Stimulated activated CD8-positive, alpha-beta memory T cell treated with anti-CD3 and anti-CD28 coated beads, Interleukin-15, amount 100 ng/mL, for 48 hours (primary cell): Measurements from ENCODE around the gene MAMDC4.

ENCODE experiments used
- DNase-seq, 2 donors: peaks; one replicate each; pipeline ENCODE4 v3.0.0-alpha.2; 2020; ENCODE audit warnings: low read depth in 2 of 2

The MAMDC4 gene

DNA sequence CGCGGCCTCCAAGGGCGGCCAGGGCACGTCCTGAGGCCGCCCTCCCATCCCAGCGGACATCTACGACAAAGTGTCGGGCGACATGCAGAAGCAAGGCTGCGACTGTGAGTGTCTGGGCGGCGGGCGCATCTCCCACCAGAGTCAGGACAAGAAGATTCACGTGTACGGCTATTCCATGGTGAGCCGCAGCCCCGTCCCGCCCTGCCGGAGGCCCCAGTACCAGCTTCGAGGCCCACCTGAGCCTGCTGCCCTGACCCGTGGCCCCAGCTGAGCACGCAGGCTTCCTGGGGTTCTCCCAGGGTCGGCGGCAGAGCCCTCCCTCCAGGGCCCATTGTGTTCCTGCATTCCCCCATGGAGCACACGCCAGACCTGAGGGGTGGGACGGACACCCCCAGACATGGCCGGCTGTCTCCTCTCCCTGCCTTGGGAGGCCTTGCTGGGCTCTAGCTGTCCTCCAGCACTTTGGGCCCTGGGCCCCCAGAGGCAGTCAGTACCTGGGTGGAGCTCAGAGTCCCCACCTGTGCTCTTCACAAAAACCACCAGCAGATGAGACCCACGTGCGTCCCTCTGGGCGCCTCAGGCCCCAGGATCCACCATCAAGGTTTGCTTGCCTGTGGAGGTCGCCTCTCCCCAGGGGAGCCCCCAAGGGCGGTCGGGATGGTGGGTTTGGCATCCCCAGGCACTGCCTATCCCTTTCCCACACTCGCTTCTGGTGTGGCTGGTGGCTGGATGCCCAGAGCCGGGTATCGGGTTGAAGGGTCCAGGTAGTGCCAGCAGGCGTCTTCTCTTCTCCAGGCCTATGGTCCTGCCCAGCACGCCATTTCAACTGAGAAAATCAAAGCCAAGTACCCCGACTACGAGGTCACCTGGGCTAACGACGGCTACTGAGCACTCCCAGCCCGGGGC, 1.9 kb upstream of the MAMDC4 start:
- DNase-seq, result no peak

DNA sequence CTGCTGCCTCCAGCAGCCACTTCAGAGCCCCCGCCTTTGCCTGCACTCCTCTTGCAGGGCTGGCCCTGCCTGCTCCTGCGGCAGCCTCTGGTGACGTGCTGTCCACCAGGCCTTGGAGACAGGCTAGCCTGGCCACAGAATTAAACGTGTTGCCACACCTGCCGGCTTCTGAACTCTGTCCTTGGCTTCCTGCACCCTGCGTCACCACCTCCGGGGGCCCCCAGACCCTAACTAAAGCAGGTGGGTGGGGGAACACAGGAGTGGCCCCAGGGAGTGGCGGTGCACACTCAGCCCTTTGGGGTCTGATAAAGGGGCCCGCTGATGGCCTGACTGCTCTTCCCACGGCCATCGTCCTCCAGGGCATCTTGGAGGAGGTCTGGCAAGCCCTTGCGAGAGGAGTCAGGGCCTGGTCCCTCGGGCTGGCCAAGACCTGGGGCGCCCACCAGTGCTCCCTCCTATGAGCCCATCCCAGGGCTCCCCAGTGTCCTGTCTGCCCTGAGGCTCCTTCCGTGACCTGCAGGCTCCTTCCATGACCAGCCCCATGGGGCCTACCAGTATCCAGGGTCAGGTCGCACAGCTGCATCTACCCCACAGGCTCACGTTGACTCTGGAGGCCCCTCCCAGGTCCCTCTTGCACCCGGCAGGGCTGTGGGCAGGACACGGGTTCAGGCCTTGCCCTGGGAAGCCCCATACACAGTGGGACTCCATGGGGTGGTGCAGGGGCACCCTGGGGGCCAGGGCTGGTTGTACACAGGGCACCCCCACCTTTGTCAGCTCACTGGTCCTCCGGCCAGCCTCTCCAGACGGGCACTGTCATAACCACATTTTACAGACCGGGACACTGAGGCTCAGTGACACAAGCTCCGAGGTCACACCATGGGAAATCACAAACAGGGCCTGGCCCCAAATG, 1.0 kb upstream of the MAMDC4 start:
- no peak for DNase-seq

DNA sequence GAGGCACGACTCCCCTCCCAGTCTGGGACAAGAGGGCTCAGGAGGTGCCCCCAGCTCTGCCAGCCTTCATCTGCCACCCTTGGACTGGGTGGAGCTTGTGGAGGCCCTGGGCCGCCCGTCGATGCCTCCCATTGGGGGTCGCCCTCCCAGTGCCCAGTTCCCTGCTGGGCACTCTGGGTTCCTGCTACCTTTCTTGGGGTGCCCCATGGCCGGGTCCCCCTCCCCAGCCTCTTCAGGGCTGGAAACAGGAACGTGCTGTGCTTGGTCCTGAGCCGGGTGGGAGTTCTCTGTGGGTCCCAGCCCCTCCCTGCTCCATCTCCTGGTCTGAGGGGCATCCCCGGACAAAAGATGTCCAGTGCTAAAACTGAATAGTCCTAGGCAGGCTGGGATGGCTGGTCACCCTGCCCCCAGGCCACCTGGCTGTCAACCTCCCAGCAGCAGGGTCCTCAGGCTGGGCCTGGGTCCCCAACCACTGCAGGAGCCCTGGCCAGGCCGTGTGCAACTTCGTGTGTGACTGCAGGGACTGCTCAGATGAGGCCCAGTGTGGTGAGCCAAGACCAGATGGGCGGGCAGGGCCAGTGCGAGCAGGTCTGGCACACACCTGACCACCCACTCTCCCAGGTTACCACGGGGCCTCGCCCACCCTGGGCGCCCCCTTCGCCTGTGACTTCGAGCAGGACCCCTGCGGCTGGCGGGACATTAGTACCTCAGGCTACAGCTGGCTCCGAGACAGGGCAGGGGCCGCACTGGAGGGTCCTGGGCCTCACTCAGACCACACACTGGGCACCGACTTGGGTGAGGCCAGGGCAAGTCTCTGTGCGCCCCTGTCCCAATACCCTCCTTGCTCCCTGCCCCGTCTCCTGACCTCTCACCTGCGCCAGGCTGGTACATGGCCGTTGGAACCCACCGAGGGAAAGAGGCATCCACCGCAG, 784 bp downstream of the MAMDC4 start:
- DNase-seq, result no peak

DNA sequence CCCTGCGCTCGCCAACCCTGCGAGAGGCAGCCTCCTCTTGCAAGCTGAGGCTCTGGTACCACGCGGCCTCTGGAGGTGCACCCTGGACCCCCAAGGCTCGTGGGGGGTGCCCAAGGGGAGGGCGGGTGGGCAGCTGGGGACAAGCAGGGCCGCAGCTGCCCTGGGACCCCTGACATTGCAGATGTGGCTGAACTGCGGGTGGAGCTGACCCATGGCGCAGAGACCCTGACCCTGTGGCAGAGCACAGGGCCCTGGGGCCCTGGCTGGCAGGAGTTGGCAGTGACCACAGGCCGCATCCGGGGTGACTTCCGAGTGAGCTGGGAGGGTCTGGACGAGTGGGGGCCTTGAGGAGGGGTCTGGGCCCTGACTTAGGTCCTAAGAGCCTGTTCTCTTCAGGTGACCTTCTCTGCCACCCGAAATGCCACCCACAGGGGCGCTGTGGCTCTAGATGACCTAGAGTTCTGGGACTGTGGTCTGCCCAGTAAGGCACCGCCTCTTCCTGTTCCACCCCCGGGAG, 1.5 kb downstream of the MAMDC4 start:
- DNase-seq, result no peak

DNA sequence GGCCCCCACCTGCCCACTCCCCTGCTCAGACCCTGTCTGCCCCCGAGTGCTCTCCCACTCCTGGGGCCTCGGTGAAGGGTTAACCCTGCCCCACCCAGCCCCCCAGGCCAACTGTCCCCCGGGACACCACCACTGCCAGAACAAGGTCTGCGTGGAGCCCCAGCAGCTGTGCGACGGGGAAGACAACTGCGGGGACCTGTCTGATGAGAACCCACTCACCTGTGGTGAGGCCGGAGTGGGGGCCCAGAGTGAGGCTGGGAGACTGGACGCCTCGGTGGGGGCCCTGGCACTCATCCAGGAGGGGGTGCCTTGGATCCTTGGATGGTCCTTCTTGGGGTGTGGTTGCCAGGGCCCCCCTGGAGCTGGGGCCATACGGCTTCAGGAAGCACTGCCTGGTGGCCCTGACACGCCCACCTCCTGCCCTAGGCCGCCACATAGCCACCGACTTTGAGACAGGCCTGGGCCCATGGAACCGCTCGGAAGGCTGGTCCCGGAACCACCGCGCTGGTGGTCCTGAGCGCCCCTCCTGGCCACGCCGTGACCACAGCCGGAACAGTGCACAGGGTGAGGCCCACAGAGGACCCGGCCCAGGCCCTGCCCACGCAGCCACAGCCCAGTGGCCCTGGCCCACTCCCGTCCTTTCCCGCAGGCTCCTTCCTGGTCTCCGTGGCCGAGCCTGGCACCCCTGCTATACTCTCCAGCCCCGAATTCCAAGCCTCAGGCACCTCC, 2.1 kb downstream of the MAMDC4 start:
- no peak for DNase-seq

DNA sequence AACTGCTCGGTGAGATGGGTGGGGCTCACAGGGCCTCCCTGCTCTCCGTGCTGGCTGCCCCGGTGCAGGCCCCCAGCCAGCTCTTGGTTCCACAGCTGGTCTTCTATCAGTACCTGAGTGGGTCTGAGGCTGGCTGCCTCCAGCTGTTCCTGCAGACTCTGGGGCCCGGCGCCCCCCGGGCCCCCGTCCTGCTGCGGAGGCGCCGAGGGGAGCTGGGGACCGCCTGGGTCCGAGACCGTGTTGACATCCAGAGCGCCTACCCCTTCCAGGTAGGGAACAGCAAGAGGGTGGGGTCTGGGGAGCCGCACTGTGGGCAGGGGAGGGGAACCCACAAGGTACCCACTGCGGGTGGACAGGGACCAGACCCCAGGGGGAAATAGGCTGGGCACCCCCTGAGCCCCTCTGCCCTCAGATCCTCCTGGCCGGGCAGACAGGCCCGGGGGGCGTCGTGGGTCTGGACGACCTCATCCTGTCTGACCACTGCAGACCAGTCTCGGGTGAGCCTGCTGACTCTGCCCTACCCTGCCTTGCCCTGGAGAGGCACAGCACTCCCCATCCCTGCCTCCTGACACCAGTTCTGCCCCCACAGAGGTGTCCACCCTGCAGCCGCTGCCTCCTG, 2.8 kb downstream of the MAMDC4 start:
- no peak for DNase-seq

DNA sequence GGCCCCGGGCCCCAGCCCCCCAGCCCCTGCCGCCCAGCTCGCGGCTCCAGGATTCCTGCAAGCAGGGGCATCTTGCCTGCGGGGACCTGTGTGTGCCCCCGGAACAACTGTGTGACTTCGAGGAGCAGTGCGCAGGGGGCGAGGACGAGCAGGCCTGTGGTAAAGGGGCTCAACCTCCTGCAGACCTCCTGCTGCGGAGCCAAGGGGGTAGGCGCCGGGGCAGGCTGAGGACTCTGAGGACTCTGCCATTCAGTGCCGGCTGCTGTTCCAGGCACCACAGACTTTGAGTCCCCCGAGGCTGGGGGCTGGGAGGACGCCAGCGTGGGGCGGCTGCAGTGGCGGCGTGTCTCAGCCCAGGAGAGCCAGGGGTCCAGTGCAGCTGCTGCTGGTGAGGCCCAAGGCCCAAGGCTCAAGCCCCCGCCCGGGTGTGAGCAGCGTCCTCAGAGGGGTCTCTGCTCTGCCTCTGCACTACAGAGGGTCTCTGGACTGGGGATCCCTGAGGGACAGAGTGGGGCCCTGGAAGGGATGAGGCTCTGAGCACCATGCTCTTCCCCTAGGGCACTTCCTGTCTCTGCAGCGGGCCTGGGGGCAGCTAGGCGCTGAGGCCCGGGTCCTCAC, 3.4 kb downstream of the MAMDC4 start:
- no peak for DNase-seq

DNA sequence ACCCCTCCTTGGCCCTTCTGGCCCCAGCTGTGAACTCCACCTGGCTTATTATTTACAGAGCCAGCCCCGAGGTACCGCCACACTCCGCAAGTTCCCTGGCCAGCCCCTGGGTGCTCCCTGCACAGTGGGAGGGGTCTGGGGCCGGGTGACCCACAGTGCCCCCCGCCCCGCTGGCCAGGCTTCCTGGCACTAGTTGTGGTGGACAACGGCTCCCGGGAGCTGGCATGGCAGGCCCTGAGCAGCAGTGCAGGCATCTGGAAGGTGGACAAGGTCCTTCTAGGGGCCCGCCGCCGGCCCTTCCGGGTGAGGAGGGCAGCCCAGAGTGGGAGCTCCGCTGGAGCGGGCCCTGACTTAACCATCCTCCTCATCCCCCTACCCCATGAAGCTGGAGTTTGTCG, 3.9 kb downstream of the MAMDC4 start:
- no peak for DNase-seq

DNA sequence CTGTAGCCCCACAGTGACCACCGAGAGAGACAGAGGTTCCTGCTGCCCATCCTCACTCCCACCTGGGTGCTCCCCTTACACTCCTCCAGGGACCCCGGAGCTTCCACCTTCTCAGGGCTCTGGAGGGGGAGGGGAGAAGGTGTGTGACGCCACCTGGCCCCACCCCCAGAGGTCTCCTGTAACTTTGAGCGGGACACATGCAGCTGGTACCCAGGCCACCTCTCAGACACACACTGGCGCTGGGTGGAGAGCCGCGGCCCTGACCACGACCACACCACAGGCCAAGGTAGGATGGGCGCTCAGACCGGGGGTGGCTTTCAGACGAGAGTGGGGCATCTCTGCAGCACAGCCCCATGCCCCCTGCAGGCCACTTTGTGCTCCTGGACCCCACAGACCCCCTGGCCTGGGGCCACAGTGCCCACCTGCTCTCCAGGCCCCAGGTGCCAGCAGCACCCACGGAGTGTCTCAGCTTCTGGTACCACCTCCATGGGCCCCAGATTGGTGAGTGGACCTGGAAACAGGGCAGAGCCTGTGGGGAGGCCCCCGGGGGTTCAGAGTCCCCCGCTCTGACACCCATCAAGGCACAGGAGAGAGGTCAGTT, 4.5 kb downstream of the MAMDC4 start:
- DNase-seq, result no peak

DNA sequence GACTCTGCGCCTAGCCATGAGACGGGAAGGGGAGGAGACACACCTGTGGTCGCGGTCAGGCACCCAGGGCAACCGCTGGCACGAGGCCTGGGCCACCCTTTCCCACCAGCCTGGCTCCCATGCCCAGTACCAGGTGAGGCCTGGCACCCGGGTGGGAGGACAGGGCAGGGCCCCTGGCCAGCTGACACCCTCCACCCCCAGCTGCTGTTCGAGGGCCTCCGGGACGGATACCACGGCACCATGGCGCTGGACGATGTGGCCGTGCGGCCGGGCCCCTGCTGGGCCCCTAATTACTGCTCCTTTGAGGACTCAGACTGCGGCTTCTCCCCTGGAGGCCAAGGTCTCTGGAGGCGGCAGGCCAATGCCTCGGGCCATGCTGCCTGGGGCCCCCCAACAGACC, 5.0 kb downstream of the MAMDC4 start:
- DNase-seq, result no peak

DNA sequence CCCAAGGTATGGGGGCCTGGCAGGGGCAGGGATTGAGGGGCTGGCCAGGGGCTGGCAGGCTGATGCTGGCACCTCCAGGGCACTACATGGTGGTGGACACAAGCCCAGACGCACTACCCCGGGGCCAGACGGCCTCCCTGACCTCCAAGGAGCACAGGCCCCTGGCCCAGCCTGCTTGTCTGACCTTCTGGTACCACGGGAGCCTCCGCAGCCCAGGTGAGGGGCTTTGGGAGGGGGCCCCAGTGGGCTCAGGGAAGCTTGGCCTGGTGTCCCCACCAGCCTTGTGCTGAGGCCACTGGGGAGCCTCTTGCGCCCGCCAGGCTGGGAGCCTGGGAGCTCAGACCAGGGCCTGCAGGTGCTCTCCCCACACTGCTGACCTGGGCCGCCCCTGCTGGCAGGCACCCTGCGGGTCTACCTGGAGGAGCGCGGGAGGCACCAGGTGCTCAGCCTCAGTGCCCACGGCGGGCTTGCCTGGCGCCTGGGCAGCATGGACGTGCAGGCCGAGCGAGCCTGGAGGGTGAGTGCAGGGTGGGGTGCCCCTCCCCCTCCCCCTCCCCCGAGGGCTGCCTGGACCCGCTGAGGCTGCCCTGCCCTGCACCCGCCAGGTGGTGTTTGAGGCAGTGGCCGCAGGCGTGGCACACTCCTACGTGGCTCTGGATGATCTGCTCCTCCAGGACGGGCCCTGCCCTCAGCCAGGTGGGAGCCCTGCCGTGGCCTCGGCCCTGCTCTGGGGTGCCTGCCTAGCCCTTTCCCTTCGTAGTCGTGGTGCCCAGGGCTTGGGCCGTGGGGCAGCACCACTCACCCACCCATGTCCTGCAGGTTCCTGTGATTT, 5.7 kb downstream of the MAMDC4 start:
- no peak for DNase-seq

DNA sequence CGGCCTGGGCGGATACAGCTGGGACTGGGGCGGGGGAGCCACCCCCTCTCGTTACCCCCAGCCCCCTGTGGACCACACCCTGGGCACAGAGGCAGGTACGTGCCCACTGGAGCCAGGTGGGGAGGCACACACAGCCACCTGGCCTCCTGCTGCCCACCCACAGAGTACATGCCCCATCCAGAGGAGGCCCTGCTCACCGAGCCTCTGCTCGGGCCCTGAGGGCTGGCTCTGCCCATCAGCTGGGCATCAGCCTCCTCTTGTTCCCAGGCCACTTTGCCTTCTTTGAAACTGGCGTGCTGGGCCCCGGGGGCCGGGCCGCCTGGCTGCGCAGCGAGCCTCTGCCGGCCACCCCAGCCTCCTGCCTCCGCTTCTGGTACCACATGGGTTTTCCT, 6.3 kb downstream of the MAMDC4 start:
- no peak for DNase-seq

DNA sequence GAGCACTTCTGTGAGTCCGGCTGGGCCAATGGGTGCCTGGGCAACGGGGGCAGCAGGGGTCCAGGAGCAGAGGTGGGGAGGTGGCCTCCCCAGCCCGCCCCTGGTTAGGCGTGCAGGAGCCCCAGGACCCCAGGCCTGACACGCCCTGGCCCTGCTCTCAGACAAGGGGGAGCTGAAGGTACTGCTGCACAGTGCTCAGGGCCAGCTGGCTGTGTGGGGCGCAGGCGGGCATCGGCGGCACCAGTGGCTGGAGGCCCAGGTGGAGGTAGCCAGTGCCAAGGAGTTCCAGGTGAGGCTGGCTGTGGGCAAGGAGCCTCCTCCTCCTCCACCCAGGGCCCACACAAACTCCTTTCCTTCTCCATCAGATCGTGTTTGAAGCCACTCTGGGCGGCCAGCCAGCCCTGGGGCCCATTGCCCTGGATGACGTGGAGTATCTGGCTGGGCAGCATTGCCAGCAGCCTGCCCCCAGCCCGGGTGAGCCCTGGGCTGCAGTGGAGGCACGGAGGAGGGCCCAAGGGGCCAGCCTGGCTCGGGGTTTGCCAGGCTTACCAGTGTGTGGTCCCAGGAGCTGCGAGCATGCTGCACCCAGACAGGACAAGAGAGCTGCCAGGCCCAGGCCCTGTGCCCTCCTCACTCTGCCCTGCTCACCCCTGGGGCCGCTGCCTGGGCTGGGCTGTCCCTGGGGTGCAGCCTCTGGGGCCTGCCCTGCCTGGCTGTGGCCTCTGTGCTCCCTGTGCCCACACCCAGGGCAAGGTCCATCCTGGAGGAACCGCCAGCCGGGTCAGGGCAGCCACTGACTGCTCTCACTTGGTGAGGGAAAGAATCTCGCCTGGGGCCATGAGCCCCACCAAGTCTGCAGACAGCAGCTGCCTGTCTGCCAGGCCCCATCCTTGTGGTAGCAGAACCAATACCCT, 7.0 kb downstream of the MAMDC4 start:
- DNase-seq, result no peak

DNA sequence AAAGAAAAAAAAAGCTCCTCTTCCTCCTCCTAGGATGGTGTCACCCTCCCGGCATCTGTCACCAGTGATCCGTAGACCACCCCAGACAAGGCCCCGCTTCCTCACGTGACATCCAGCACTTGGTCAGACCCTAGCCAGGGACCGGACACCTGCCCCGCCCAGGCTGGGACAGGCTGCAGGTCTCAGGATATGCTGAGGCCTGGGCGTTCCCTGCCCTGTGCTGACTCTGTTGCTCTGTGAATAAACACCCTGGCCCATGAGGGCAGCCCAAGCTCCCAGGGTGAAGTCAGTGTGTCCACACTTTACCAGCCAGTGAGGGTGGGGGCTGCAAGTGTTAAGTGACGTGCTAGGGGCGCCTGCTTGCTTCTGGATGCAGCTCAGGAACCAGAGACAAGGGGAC, 8.4 kb downstream of the MAMDC4 start:
- no peak for DNase-seq

DNA sequence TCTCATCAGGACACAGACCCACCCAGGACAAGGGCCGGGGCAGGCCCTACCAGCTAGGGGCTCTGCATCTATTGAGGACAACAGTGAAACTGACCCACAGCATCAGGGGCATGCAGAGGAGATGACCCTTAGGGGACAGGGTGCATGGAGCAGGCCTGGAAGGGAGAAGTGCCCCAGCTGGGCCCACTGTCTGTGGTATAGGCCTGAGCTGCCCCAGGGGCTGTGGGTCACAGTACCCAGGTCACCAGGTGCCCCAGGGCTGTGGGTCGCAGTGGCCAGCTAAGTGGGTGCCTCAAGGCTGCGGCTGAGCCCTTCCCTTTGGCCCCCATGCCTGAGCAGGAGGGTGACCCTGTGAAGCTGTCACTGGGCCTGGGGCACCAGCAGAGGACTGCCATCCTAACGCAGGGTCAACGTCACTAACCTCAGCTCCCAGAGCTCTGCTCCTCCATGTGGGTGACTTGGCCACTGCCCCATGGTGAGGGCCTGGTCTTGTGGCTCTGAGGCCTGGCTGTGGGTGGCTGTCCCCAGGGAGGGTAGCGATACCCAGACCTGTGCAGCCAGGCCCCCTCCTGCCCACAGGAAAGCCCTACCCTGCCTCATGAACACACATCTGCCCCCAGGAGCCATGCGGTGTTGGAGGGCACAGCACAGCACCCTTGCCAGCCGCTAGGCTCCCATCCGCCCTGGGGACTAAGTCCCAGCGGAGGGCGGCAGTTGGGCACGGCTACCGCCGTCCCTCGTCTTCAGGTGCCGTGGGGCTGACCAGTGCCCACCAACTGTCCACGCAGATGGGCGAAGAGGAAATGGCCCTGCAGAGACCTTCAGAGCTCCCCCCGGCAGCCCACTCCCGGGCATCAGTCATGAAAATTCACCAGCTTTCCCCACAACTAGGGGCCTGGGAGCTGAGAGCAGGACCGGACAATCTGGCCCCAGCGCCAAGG, 9.1 kb downstream of the MAMDC4 start:
- no peak for DNase-seq

DNA sequence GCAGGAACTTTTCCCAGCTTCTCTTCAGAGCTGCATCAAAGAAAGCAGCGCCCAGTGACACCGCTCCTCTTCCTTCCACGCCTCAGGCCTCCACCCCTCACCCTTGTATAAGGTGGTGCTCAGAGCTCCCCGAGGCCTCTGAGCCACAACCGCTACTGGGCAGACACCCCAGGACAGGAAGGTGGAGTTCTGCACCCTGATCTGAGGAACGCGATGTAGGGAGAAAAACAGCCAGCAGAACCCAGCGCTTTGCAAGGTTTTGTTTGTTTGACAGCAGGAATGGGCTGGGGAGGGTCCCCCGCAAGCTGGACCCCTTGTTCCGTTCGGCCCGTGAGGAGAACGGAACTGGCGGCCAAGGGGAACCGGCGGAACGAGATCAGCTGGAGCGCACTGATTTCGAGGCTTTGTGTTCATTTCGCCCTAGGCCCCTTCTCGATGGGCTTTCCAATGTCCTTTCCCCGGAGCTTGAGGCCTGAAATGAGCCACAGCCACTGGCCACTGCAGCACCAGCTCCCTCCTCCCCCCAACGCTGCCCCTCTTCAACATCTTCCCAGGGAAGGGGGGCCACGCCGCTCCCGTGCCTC, 9.8 kb downstream of the MAMDC4 start:
- no peak for DNase-seq
